ENCODE data around the gene MSX2. TPM values are rescaled to one million over a fixed set of nuclear protein-coding genes. Genes with fewer than 3 reads are reported as not detected.

MSX2 gene
- polyA plus RNA-seq, 1 donor, result 1.7 TPM

- H3K36me3 ChIP-seq (ENCODE audit: control insufficient read depth, insufficient read depth, low read length), result no peaks in the 10 kb centered on the region
- H3K4me1 ChIP-seq (ENCODE audit: control insufficient read depth, insufficient read depth, low read length), result no peaks in the 10 kb centered on the region
- DNase-seq, result no peak
- no peak overlapping the region for H3K27ac ChIP-seq (ENCODE audit: low read length)
- WGBS (ENCODE audit: insufficient coverage, low lambda C conversion rate), result 83% methylated on average over 2 of the region's 3 CpGs
- H3K9me3 ChIP-seq (ENCODE audit: control insufficient read depth, low read depth, low read length), result no peaks in the 10 kb centered on the region
- no peaks in the 10 kb centered on the region for H3K27me3 ChIP-seq (ENCODE audit: control insufficient read depth, insufficient read depth, low read length)
- H3K4me3 ChIP-seq (ENCODE audit: low read length), result no peak overlapping the region
These were observed 50.7 kb downstream of the MSX2 start for GRCh38 chr5:174775081-174775480.

- DNase-seq, result no peak
- 44% methylated on average over 2 of the region's 6 CpGs for WGBS (ENCODE audit: insufficient coverage, low lambda C conversion rate)
- H3K36me3 ChIP-seq (ENCODE audit: control insufficient read depth, insufficient read depth, low read length), result no peaks in the 10 kb centered on the region
- no peaks in the 10 kb centered on the region for H3K27me3 ChIP-seq (ENCODE audit: control insufficient read depth, insufficient read depth, low read length)
- no peak overlapping the region for H3K4me3 ChIP-seq (ENCODE audit: low read length)
- no peaks in the 10 kb centered on the region for H3K9me3 ChIP-seq (ENCODE audit: control insufficient read depth, low read depth, low read length)
- no peaks in the 10 kb centered on the region for H3K4me1 ChIP-seq (ENCODE audit: control insufficient read depth, insufficient read depth, low read length)
- no peak overlapping the region for H3K27ac ChIP-seq (ENCODE audit: low read length)
These were observed 52.7 kb downstream of the MSX2 start for GRCh38 chr5:174777111-174777510.

GRCh38 chr5:174777583-174777982 lies 53.2 kb downstream of the MSX2 start:
- Histone ChIP-seq H3K9me3 (ENCODE audit: control insufficient read depth, low read depth, low read length) (no peaks in the 10 kb centered on the region), H3K36me3 (ENCODE audit: control insufficient read depth, insufficient read depth, low read length) (no peaks in the 10 kb centered on the region), H3K27ac (ENCODE audit: low read length) (no peak overlapping the region), H3K4me3 (ENCODE audit: low read length) (no peak overlapping the region), H3K27me3 (ENCODE audit: control insufficient read depth, insufficient read depth, low read length) (no peaks in the 10 kb centered on the region), H3K4me1 (ENCODE audit: control insufficient read depth, insufficient read depth, low read length) (no peaks in the 10 kb centered on the region)
- no peak for DNase-seq
- 92% methylated on average over 2 of the region's 2 CpGs for WGBS (ENCODE audit: insufficient coverage, low lambda C conversion rate)
